ENCODE measurements around the gene BZW2.
A peak's percentile ranks its signal among the peaks of the same experiment; 100 is the strongest.

BZW2 gene

DNA sequence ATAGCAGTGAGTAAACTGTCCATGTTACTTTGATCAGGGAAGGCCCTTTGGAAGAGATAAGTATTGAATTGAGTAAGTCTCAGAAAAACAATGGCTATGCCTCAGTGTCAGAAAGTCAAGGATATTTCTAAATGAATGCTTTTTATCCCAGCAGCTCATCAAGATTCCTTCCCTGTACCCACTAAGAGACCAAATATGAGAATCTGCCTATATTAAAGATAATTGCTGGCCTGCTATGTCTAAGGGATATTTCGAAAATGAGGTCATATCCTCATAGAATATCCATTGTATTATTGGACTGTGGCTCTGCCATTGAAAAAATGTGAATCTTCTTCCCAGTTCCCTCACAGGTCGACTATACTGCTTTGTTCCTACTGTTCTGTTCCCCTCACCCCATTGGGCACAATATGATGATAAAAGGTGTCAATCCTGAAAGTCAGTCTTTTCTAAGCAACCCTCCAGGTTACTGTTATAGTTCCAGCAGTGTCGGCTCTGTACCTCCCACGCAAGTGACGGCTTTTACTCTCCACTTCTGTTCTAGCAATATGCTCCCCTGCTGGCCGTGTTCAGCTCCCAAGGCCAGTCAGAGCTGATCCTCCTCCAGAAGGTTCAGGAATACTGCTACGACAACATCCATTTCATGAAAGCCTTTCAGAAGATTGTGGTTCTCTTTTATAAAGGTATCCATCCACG lies 51.7 kb downstream of the BZW2 start:
- H3K36me3 Mint-ChIP-seq (ENCODE audit: low read depth): peaks cover 86% of the 10 kb centered on the region
- H3K4me1 Mint-ChIP-seq (ENCODE audit: low read depth): no peaks in the 10 kb centered on the region
- no peak overlapping the region for H3K27ac Mint-ChIP-seq
- no peaks in the 10 kb centered on the region for H3K27me3 Mint-ChIP-seq
- intact Hi-C loops (cut with micrococcal nuclease): no loop called here
- H3K9me3 Mint-ChIP-seq: no peaks in the 10 kb centered on the region
- H3K4me3 Mint-ChIP-seq: no peak overlapping the region

DNA sequence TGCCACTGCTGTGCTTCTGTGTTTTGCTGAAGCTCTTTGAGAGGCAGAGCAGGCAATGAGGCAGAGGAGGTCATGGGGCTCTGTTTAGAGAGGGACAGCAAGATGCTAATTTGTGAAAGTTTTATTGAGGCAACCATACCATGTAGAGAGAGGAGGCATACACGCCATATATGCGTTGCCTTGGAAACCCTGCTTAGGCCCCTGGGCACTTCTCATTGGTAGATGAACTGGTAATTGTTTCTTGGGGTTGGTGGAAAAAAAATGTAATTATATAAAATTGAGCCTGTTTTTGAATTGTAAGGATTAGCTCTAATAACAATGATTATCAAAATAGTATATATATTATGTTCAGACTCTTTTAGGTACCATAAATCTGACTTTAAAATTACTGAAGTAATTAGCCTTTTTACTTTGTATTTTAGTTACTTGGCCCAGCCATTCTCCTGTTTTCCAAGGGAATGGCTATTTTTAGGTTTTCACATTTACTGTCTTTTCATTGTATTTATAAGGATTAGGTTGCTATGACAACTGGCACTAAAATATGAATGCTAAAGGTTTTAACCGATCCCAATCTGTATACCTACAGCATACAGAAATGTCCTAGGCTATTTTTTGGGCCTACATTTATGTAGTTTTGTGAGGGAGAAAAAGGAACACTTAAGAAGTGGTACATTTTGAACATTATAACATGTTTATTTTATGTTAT lies 52.4 kb downstream of the BZW2 start:
- no peak overlapping the region for H3K4me3 Mint-ChIP-seq
- H3K27ac Mint-ChIP-seq: no peak overlapping the region
- intact Hi-C loops (cut with micrococcal nuclease): no loop called here
- H3K36me3 Mint-ChIP-seq (ENCODE audit: low read depth): peaks cover 81% of the 10 kb centered on the region
- H3K27me3 Mint-ChIP-seq: no peaks in the 10 kb centered on the region
- no peaks in the 10 kb centered on the region for H3K4me1 Mint-ChIP-seq (ENCODE audit: low read depth)
- H3K9me3 Mint-ChIP-seq: no peaks in the 10 kb centered on the region

DNA sequence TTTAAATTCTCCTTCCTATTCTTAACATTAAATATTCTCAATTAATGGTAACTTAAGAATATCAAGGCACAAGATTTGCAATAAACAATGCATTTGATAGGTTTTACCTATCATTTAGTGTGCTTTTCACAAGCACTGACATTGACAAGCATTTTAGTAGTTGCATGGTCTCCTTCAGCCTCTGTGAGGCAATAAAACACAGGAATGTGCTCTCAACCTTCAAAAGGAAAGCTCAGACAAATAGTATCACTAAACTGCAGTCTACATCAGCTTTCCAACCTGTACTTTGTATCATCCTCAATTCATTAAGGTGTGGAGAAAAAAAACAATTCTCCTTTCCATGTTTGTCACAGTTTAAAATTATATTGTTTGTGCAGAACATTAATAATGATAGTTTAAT lies 56.5 kb downstream of the BZW2 start:
- intact Hi-C loops (cut with micrococcal nuclease): no loop called here
- peaks cover 80% of the 10 kb centered on the region for H3K36me3 Mint-ChIP-seq (ENCODE audit: low read depth)
- H3K27ac Mint-ChIP-seq: no peak overlapping the region
- no peaks in the 10 kb centered on the region for H3K27me3 Mint-ChIP-seq
- H3K9me3 Mint-ChIP-seq: no peaks in the 10 kb centered on the region
- H3K4me1 Mint-ChIP-seq (ENCODE audit: low read depth): no peaks in the 10 kb centered on the region
- no peak overlapping the region for H3K4me3 Mint-ChIP-seq

DNA sequence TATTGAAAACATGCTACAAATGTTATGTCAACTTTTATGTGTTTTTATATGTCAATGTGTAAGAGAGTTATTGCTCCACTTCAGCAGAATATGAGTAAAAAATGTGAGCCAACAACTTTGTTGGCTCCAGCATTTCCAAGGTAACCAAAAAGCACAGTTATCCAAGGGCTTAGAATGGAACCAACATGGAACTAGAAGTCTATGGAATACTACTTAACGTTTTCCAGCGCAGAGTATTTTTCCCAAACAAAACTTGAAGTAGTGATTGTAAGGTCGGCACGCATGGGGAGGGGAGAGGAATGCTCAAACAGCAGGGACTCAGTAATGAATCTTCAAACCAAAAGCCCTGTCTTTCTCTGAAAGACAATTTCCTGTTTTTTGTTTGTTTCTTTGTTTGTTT lies 62.5 kb downstream of the BZW2 start:
- Mint-ChIP-seq H3K4me3 (no peak overlapping the region), H3K4me1 (ENCODE audit: low read depth) (no peaks in the 10 kb centered on the region), H3K36me3 (ENCODE audit: low read depth) (peaks cover 70% of the 10 kb centered on the region), H3K9me3 (no peaks in the 10 kb centered on the region), H3K27me3 (no peaks in the 10 kb centered on the region), H3K27ac (no peak overlapping the region)
- intact Hi-C loops (cut with micrococcal nuclease): no loop called here

DNA sequence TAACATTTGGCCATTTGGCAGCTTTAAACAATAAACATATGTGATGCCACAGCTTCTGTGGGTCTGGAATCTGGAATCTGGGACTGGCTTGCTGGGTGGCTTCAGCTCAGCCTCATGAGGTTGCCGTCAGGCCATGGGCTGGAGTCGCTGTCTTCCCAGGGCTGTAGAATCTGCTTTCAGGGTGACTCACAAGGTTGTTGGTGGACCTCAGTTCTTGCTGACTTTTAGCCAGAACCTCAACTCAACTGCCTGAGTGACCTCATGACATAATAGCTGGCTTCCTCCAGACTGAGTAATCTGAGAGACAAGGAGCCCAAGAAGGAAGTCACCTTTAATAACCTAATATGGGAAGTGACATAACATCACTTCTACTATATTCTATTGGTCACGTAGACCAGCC lies 63.0 kb downstream of the BZW2 start:
- Mint-ChIP-seq H3K36me3 (ENCODE audit: low read depth) (peaks cover 66% of the 10 kb centered on the region), H3K4me3 (no peak overlapping the region), H3K4me1 (ENCODE audit: low read depth) (no peaks in the 10 kb centered on the region), H3K9me3 (no peaks in the 10 kb centered on the region), H3K27ac (no peak overlapping the region), H3K27me3 (no peaks in the 10 kb centered on the region)
- intact Hi-C loops (cut with micrococcal nuclease): no loop called here

DNA sequence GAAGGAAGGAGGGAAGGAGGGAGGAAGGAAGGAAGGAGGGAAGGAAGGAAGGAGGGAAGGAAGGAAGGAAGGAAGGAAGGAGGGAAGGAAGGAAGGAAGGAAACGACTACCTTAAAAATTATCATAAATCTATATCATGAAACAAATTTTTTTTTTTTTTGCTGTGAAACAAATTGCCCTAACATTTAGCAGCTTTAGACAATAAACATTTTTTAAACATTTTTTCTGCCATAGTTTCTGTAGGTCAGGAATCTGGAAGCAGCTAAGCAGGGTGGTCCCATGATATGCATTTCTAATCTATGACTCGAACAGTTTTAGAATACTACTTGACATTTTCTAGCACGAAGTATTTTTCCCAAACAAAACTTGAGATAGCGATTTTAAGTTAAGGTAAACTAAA lies 64.7 kb downstream of the BZW2 start:
- H3K9me3 Mint-ChIP-seq: no peaks in the 10 kb centered on the region
- H3K4me3 Mint-ChIP-seq: no peak overlapping the region
- H3K4me1 Mint-ChIP-seq (ENCODE audit: low read depth): no peaks in the 10 kb centered on the region
- intact Hi-C loops (cut with micrococcal nuclease): no loop called here
- peaks cover 49% of the 10 kb centered on the region for H3K36me3 Mint-ChIP-seq (ENCODE audit: low read depth)
- H3K27ac Mint-ChIP-seq: peak overlapping the region; percentile 16
- no peaks in the 10 kb centered on the region for H3K27me3 Mint-ChIP-seq

DNA sequence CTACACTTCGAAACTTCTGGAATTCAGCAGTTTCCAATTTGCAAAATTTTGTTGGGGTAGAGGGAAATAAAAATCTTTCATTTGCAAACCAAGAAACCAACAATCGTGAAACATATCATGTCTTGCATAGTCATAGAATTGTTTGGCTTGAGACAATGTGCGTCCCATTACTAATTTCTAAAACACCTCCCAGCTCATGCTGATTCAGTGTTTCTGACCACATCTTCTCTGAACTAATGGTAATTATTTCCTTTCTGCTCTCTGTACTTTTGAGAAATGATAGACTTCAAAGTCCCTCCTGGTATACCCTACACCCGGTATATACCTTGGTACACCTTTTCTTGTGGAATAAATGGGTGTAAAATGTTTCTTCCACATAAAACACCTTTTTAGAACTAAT lies 65.7 kb downstream of the BZW2 start:
- no peaks in the 10 kb centered on the region for H3K9me3 Mint-ChIP-seq
- intact Hi-C loops (cut with micrococcal nuclease): no loop called here
- H3K27ac Mint-ChIP-seq: no peak overlapping the region
- H3K4me3 Mint-ChIP-seq: no peak overlapping the region
- H3K36me3 Mint-ChIP-seq (ENCODE audit: low read depth): peaks cover 46% of the 10 kb centered on the region
- H3K4me1 Mint-ChIP-seq (ENCODE audit: low read depth): no peaks in the 10 kb centered on the region
- no peaks in the 10 kb centered on the region for H3K27me3 Mint-ChIP-seq

DNA sequence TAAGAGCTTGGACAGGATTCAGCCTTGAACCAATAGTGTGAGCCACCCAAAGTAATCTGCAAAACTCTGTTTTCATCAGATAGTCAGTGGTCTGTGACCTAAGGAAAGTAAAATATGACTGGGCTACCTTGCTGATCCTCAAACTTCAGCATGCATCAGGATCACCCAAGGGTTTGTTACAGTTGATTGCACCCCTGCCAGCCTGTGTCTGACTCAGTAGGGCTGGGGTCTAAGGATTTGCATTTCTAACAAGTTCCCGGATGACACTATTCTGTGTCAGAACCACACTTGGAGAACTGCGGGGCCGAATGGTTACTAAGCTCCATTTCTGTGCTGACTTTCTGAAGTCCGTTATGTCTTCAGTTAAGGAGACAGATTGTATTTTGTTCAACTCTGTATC lies 66.9 kb downstream of the BZW2 start:
- no peak overlapping the region for H3K27ac Mint-ChIP-seq

DNA sequence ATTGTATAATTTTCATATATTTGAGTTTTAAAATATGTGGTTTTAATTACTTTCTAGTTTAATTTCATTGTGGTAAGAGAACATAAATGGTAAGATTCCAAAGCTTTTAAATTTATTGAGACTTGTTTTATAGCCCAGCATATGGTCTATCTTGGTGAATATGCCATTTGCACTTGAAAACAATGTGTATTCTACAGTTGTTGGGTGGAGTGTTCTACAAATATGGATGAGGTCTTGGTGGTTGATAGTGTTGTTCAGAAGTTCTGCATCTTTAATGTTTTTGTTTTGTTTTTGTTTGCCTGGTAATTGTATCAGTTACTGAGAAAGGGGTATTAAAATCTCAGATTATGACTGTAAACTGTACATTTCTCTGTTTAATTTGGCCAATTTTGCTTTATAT lies 69.9 kb downstream of the BZW2 start:
- Mint-ChIP-seq H3K9me3 (no peaks in the 10 kb centered on the region), H3K36me3 (ENCODE audit: low read depth) (peaks cover 20% of the 10 kb centered on the region), H3K27me3 (no peaks in the 10 kb centered on the region), H3K4me3 (no peak overlapping the region), H3K27ac (no peak overlapping the region), H3K4me1 (ENCODE audit: low read depth) (no peaks in the 10 kb centered on the region)
- intact Hi-C loops (cut with micrococcal nuclease): no loop called here

More for the DNA sequence above, 66.9 kb downstream of the BZW2 start:
- intact Hi-C loops (cut with micrococcal nuclease): no loop called here
- H3K4me1 Mint-ChIP-seq (ENCODE audit: low read depth): no peaks in the 10 kb centered on the region
- H3K4me3 Mint-ChIP-seq: no peak overlapping the region
- no peaks in the 10 kb centered on the region for H3K9me3 Mint-ChIP-seq
- peaks cover 39% of the 10 kb centered on the region for H3K36me3 Mint-ChIP-seq (ENCODE audit: low read depth)
- no peaks in the 10 kb centered on the region for H3K27me3 Mint-ChIP-seq

DNA sequence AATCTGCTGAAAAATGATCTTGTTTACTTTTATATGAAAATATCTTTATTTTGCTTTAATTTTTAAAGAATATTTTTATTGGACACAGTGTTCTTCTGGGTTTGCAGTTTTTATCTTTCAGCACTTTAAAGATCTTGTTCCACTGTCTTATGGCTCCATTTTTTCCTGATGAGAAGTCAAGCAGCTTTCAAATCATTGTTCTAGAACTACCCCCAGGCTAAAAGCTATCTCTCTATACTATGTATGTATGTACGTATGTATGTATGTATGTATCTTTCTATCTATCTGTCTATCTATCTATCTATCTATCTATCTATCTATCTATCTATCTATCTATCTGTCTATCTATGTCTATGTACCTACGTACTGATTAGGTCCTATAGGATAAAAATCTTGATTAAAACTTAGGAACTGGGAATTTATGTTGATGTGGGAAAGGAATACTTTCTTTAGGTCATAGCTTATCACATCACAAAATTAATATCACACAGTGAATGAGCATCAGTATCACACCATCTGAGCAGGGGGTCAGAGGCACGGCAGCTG lies 72.2 kb downstream of the BZW2 start:
- H3K9me3 Mint-ChIP-seq: no peaks in the 10 kb centered on the region
- no peaks in the 10 kb centered on the region for H3K4me1 Mint-ChIP-seq (ENCODE audit: low read depth)
- H3K27me3 Mint-ChIP-seq: no peaks in the 10 kb centered on the region
- intact Hi-C loops (cut with micrococcal nuclease): no loop called here
- no peak overlapping the region for H3K27ac Mint-ChIP-seq
- no peak overlapping the region for H3K4me3 Mint-ChIP-seq
- peaks cover 9% of the 10 kb centered on the region for H3K36me3 Mint-ChIP-seq (ENCODE audit: low read depth)

DNA sequence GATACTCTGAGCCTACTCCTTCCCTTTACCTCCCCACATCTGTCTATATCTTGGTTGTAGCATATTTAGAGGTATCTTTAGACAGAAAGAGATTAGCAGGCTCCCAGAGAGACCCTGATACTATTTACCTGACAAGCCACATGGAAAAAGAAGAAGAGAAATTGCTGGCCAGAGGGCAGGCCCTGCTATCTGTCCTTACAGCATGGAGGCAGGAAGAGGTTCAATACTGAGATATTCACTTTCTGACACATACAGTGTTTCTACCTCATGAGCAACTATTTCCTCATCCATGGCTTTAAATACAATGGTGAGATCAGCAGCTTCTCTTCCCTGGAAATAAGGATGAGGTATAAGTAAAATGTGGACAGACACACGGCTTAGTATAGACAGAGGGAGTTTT lies 73.7 kb downstream of the BZW2 start:
- Mint-ChIP-seq H3K9me3 (no peaks in the 10 kb centered on the region), H3K27ac (no peak overlapping the region), H3K4me3 (no peak overlapping the region), H3K4me1 (ENCODE audit: low read depth) (no peaks in the 10 kb centered on the region), H3K36me3 (ENCODE audit: low read depth) (peaks cover 9% of the 10 kb centered on the region), H3K27me3 (no peaks in the 10 kb centered on the region)
- intact Hi-C loops (cut with micrococcal nuclease): no loop called here

DNA sequence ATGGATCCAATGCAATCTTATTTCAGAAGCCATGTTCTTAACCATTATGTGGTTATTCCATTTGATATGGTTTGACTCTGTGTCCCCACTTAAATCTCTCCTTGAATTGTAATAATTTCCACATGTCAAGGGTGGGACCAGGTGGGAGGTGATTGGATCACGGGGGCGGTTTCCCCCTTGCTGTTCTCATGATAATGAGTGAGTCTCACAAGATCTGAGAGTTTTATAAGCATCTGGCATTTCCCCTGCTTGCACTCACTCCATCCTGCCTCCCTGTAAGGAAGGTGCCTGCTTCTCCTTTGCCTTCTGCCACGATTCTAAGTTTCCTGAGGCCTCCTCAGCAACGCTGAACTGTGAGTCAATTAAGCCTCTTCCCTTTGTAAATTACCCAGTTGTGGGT lies 75.6 kb downstream of the BZW2 start:
- intact Hi-C loops (cut with micrococcal nuclease): no loop called here
- H3K4me3 Mint-ChIP-seq: no peak overlapping the region
- no peaks in the 10 kb centered on the region for H3K9me3 Mint-ChIP-seq
- no peak overlapping the region for H3K27ac Mint-ChIP-seq
- peaks cover 3% of the 10 kb centered on the region for H3K36me3 Mint-ChIP-seq (ENCODE audit: low read depth)
- no peaks in the 10 kb centered on the region for H3K4me1 Mint-ChIP-seq (ENCODE audit: low read depth)
- H3K27me3 Mint-ChIP-seq: no peaks in the 10 kb centered on the region

DNA sequence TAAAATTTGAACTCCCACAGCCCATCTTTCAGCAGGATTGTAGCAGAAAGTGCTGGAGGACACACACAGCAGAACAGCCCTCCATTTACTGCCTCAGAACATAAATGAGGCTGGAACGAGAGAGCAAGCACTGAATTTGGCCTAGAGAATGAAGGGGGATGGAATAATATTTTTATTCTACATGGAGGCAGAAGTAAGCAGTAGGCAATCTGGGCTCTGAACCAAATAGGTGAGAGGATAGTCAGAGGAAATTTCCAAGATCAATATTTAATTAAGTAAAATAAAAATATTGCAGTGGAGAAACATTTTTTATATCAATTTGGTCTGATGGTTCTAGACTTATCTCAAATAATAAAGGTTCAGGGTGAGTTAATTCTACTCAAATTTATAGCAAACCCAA lies 78.4 kb downstream of the BZW2 start:
- Mint-ChIP-seq H3K36me3 (ENCODE audit: low read depth) (no peaks in the 10 kb centered on the region), H3K4me3 (no peak overlapping the region), H3K4me1 (ENCODE audit: low read depth) (no peaks in the 10 kb centered on the region), H3K27ac (no peak overlapping the region), H3K27me3 (no peaks in the 10 kb centered on the region), H3K9me3 (no peaks in the 10 kb centered on the region)
- intact Hi-C loops (cut with micrococcal nuclease): no loop called here

DNA sequence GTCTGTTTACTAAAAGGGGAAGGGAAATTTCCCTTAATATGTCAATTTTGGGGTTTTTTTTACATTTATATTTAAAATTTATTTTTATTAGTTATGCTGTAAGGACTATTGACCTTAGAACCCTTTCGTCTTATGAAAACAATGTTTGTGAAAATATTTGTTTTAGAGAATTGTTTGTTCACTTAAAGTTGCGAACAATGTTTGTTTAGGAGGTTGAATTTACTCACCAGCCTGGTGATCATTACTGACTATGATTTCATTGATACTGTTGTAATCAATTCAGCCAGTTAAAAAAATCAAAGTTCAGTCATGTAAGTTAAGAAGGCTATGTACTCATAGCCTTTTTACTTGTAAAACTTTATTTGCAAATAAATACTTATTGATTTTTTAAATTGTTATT lies 80.2 kb downstream of the BZW2 start:
- Mint-ChIP-seq H3K9me3 (no peaks in the 10 kb centered on the region), H3K27me3 (no peaks in the 10 kb centered on the region), H3K4me1 (ENCODE audit: low read depth) (peaks cover 4% of the 10 kb centered on the region), H3K36me3 (ENCODE audit: low read depth) (no peaks in the 10 kb centered on the region), H3K27ac (no peak overlapping the region), H3K4me3 (no peak overlapping the region)
- intact Hi-C loops (cut with micrococcal nuclease): no loop called here

DNA sequence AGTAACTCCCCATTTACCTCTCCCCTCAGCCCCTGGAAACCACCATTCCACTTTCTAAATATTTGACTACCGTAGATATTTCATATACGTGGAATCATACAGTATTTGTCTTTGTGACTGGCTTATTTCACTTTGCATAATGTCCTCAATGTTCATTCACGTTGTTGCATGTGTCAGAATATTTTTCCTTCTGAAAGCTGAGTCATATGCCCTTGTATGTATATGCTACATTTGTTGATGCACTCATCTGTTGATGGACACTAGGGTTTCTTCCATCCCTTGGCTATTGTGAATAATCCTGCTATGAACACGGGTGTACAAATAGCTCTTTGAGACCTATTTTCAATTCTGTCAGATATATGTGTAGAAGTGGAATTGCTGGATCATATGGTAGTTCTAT lies 81.8 kb downstream of the BZW2 start:
- no peaks in the 10 kb centered on the region for H3K27me3 Mint-ChIP-seq
- no peaks in the 10 kb centered on the region for H3K9me3 Mint-ChIP-seq
- no peak overlapping the region for H3K27ac Mint-ChIP-seq
- no peak overlapping the region for H3K4me3 Mint-ChIP-seq
- intact Hi-C loops (cut with micrococcal nuclease): no loop called here
- H3K4me1 Mint-ChIP-seq (ENCODE audit: low read depth): peaks cover 6% of the 10 kb centered on the region
- no peaks in the 10 kb centered on the region for H3K36me3 Mint-ChIP-seq (ENCODE audit: low read depth)
